A549 (cell line): ENCODE data around the gene STX8.

Experiments
- BHLHE40 ChIP-seq: IDR thresholded peaks from 2 replicates; pipeline ENCODE4 v1.6.1; 2012; ENCODE audit warnings: low read depth, low read length, inconsistent platforms
- CBX2 ChIP-seq: fragments of 200-600 bp; sonication (generic); IDR thresholded peaks from 2 replicates; pipeline ENCODE4 v1.6.1; 2016; ENCODE audit warnings: low read depth, mild to moderate bottlenecking, borderline replicate concordance
- CTCF ChIP-seq: fragments of >200 bp; sonication (Bioruptor Twin); formaldehyde crosslinking; IDR thresholded peaks from 3 replicates; pipeline ENCODE4 v1.5.1; 2016
- MAFK ChIP-seq: fragments of 450-650 bp; IDR thresholded peaks from 2 replicates; pipeline ENCODE4 v1.6.1; 2014; ENCODE audit not compliant: partially characterized antibody
- POLR2A ChIP-seq: IDR thresholded peaks from 2 replicates; pipeline ENCODE4 v1.6.1; 2012; ENCODE audit warnings: mild to moderate bottlenecking, low read length

GRCh38 chr17:9451934-9452333, 123.7 kb downstream of the STX8 start:
- TF ChIP-seq POLR2A: no peak
- TF ChIP-seq CBX2: no peak
- no peak for TF ChIP-seq MAFK
- no peak for TF ChIP-seq CTCF
- TF ChIP-seq BHLHE40: no peak
